RWPE1 (cell line): ENCODE results near the gene C11orf52.
"Not testable (repeated sequence)": the region's sequence is repeated elsewhere in the genome, so short reads cannot be mapped to it uniquely, and the experiment has no call there.

Experiments used
- CTCF ChIA-PET: fragments of 350-600 bp; sonication (Branson Sonifier 250); formaldehyde crosslinking; extraction: SDS; loops from one replicate; lab custom pipeline; 2021; lab: Yijun Ruan, JAX
- POLR2A ChIA-PET: fragments of 400-600 bp; formaldehyde crosslinking; extraction: SDS; loops from one replicate; lab custom pipeline; 2020; ENCODE audit warnings: antibody characterized with exemption; ENCODE audit not compliant: low non-redundant PET; lab: Yijun Ruan, JAX
- DNase-seq: peaks from one replicate; pipeline ENCODE4 v3.0.0; 2012; ENCODE audit warnings: low spot score
- H3K27ac ChIP-seq: fragments of 450-650 bp; 2 replicates; pipeline ENCODE4 v1.5.1; 2017
- CTCF ChIP-seq: fragments of 450-650 bp; conservative IDR thresholded peaks from 2 replicates; pipeline ENCODE4 v1.5.1; 2017; ENCODE audit warnings: low read depth, mild to moderate bottlenecking

The C11orf52 gene

GRCh38 chr11:111925953-111926352 is 7.2 kb downstream of the C11orf52 start:
- ChIA-PET POLR2A (interaction anchor here (1.0 kb wide), 1 partner anchor 52 kb away, joined by 3 read pairs; no protein-coding TSS in a partner anchor), CTCF (interaction anchor here (1.0 kb wide), 1 partner anchor 11 kb away, joined by 3 read pairs; no protein-coding TSS in a partner anchor)
- no peak for DNase-seq
- TF ChIP-seq CTCF = no peak
- H3K27ac ChIP-seq = peak overlapping the region; percentile 89

GRCh38 chr11:111926505-111927391 is 8.0 kb downstream of the C11orf52 start:
- ChIA-PET CTCF (interaction anchor here (0.8 to 1.0 kb wide), 2 partner anchors 12 to 77 kb away, joined by 3 to 7 read pairs; no protein-coding TSS in a partner anchor), POLR2A (interaction anchor here (0.6 to 1.0 kb wide), 3 partner anchors 8 to 51 kb away, joined by 3 to 4 read pairs (median 4); partner anchors contain the start of genes C11orf52 and CFAP68)
- TF ChIP-seq CTCF = no peak
- DNase-seq = peak; percentile 98
- peak overlapping the region; percentile 89 for H3K27ac ChIP-seq

- no peak overlapping the region for H3K27ac ChIP-seq
- no peak for TF ChIP-seq CTCF
- POLR2A ChIA-PET = no interaction called here
- CTCF ChIA-PET = interaction anchor here (1.3 kb wide), 1 partner anchor 67 kb away, joined by 4 read pairs; no protein-coding TSS in a partner anchor
- DNase-seq = no peak
Observed at GRCh38 chr11:111930472-111930871, 11.8 kb downstream of the C11orf52 start.

- no peak for DNase-seq
- POLR2A ChIA-PET = no interaction called here
- H3K27ac ChIP-seq = no peak overlapping the region
- CTCF ChIA-PET = interaction anchor here (0.7 to 1.6 kb wide), 2 partner anchors 51 to 200 kb away, joined by 3 to 24 read pairs; no protein-coding TSS in a partner anchor
- TF ChIP-seq CTCF = no peak
Observed at GRCh38 chr11:111932611-111932950, 13.9 kb downstream of the C11orf52 start.

- CTCF ChIA-PET = interaction anchor here (0.7 to 2.0 kb wide), 2 partner anchors 49 to 109 kb away, joined by 4 to 10 read pairs; no protein-coding TSS in a partner anchor
- H3K27ac ChIP-seq, POLR2A ChIA-PET, DNase-seq: not testable (repeated sequence)
Observed at GRCh38 chr11:111933176-111933575, 14.5 kb downstream of the C11orf52 start.

- CTCF ChIA-PET = interaction anchor here (0.6 to 2.0 kb wide), 3 partner anchors 15 to 62 kb away, joined by 3 to 10 read pairs (median 5); partner anchors contain the start of gene C11orf52
- H3K27ac ChIP-seq = no peak overlapping the region
- POLR2A ChIA-PET = no interaction called here
- no peak for TF ChIP-seq CTCF
- DNase-seq = no peak
Observed at GRCh38 chr11:111933872-111934271, 15.2 kb downstream of the C11orf52 start.

GRCh38 chr11:111934306-111934705 is 15.6 kb downstream of the C11orf52 start:
- ChIA-PET POLR2A (no interaction called here), CTCF (interaction anchor here (0.6 to 2.0 kb wide), 3 partner anchors 16 to 63 kb away, joined by 3 to 10 read pairs (median 5); partner anchors contain the start of gene C11orf52)
- DNase-seq = no peak
- H3K27ac ChIP-seq = no peak overlapping the region
- no peak for TF ChIP-seq CTCF
